Esophagus (tissue), 2 donors: ENCODE results near the gene PGBD2. TPM values are rescaled to one million over a fixed set of nuclear protein-coding genes. Genes with fewer than 3 reads are reported as not detected.
"Not testable (repeated sequence)": the region's sequence is repeated elsewhere in the genome, so short reads cannot be mapped to it uniquely, and the experiment has no call there.

Experiments
- H3K27ac ChIP-seq, 2 donors: one replicate each; pipeline ENCODE4 v1.5.1; 2013; ENCODE audit warnings: low read depth in 2 of 2, mild to moderate bottlenecking in 2 of 2, inconsistent platforms in 1 of 2, low read length in 1 of 2, moderate library complexity in 1 of 2
- H3K27me3 ChIP-seq, 2 donors: one replicate each; pipeline ENCODE4 v1.6.1; 2013; ENCODE audit warnings: low read length in 2 of 2, control low read depth in 1 of 2, mild to moderate bottlenecking in 1 of 2; ENCODE audit not compliant: insufficient read depth in 2 of 2, control insufficient read depth in 1 of 2
- H3K36me3 ChIP-seq, 2 donors: one replicate each; pipeline ENCODE4 v1.6.1; 2013; ENCODE audit warnings: low read length in 1 of 2; ENCODE audit not compliant: control insufficient read depth in 2 of 2, insufficient read depth in 2 of 2
- H3K4me1 ChIP-seq, 2 donors: one replicate each; pipeline ENCODE4 v1.6.1; 2013; ENCODE audit warnings: low read length in 1 of 2; ENCODE audit not compliant: control insufficient read depth in 2 of 2, insufficient read depth in 2 of 2
- H3K4me3 ChIP-seq, 2 donors: one replicate each; pipeline ENCODE4 v1.5.1; 2013; ENCODE audit warnings: low read length in 2 of 2, mild to moderate bottlenecking in 2 of 2, low read depth in 1 of 2, moderate library complexity in 1 of 2
- H3K9me3 ChIP-seq, 2 donors: one replicate each; pipeline ENCODE4 v1.6.1; 2013; ENCODE audit warnings: mild to moderate bottlenecking in 2 of 2, low read depth in 1 of 2, low read length in 1 of 2, moderate library complexity in 1 of 2; ENCODE audit not compliant: control insufficient read depth in 2 of 2, insufficient read depth in 1 of 2
- WGBS, 2 donors: extraction: QIAGEN DNeasy Blood & Tissue Kit; methylation state at CpG; one replicate each; pipeline ENCODE4 v1.1.7; 2013; 5-methylcytosine and 5-hydroxymethylcytosine counted together
- polyA plus RNA-seq, 2 donors: library from polyadenylated mRNA; stranded (reverse); fragments of 200-250 nt; gene quantifications; one replicate each; pipeline ENCODE4 v1.2.3, GENCODE V29; 2013
- donor health status: healthy with polysubstance abuse.
- donor health status: Bipolar disorder and iron deficiency.

Gene PGBD2
- polyA plus RNA-seq, 2 donors: 3.8 to 7.2 TPM

- H3K27ac ChIP-seq, H3K9me3 ChIP-seq, H3K4me1 ChIP-seq, H3K36me3 ChIP-seq, H3K27me3 ChIP-seq, H3K4me3 ChIP-seq: not testable (repeated sequence)
- 83 to 84% methylated on average over 11 of the region's 13 CpGs for WGBS, 2 donors
Observed at GRCh38 chr1:248945453-248945852, 39.4 kb downstream of the PGBD2 start.

- H3K4me1 ChIP-seq, H3K4me3 ChIP-seq, H3K36me3 ChIP-seq, H3K27ac ChIP-seq, H3K9me3 ChIP-seq, H3K27me3 ChIP-seq: not testable (repeated sequence)
Observed at GRCh38 chr1:248945856-248946416, 39.9 kb downstream of the PGBD2 start.

Other genes with a start within 250 kb of the PGBD2 start
- gene OR14I1, start 203.5 kb upstream of the PGBD2 start, polyA plus RNA-seq: not detected
- not detected for gene LYPD8, start 150.5 kb upstream of the PGBD2 start, polyA plus RNA-seq
- 10 to 100 TPM; 18.2 to 34.3 TPM for gene SH3BP5L, start 80.3 kb upstream of the PGBD2 start, polyA plus RNA-seq
- gene ZNF672, start 68.0 kb upstream of the PGBD2 start, polyA plus RNA-seq: 10 to 100 TPM; 11.6 to 15.8 TPM
- 100 to 1,000 TPM in 1 of 2 donors, 10 to 100 TPM in 1; 36.3 to 120 TPM for gene ZNF692, start 47.1 kb upstream of the PGBD2 start, polyA plus RNA-seq